ENCODE results near the gene SNX13.

The SNX13 gene

DNA sequence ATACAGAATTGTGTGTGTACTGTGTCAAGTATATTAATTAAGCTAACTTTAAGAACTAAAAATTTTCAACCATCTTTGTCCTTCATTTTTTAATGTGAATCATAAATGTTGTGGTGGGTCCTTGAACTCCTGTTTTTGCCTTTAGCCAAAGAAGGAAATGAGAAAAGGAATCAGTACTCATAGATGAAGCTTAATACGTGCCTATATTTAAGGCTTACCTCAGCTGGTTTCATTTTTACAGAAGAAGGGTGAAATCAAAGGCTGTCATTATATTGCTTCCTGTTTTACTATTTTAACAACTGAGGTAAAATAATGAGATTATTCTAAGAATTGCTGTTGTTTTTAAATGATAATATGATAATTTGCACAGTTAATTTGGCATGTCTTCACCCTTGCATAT lies 6.3 kb upstream of the SNX13 start:
- peak in 2 of 6 experiments; percentile 2 to 17 for DNase-seq

DNA sequence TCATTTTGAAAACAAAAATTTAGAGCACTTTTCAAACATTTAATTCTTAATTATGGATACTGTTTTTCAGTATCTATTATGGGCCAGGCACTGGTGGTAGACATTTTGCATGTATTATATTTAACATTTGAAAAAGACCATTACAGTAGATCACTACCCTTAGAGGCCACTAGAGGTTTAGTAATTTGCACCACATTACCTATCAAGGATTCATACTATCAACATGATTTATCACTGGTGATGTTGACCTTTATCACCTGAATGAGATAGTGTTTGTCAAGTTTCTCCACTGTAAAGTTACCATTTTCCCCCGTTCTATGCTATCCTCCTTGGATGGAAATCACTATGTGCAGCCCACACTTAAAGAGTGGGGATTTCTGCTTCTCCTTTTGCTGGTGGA lies 4.4 kb upstream of the SNX13 start:
- DNase-seq: no peak

DNA sequence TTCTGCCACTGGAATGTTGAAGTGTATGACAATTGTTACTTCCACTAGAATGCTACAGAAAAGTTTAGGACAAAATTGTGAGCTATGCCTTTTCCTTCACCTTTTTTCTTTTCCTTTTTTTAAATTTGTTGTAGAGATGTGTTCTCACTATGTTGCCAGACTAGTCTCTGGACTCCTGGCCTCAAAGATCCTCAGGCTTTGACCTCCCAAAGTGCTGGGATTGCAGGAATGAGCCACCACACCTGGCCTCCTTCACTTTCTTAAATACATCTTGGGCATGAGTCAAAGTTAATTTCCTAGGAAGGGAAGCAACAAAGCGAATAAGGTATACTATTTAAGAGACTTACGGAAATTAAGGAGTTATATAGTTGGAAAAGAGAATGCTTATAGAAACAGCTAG lies 2.7 kb upstream of the SNX13 start:
- DNase-seq: no peak

DNA sequence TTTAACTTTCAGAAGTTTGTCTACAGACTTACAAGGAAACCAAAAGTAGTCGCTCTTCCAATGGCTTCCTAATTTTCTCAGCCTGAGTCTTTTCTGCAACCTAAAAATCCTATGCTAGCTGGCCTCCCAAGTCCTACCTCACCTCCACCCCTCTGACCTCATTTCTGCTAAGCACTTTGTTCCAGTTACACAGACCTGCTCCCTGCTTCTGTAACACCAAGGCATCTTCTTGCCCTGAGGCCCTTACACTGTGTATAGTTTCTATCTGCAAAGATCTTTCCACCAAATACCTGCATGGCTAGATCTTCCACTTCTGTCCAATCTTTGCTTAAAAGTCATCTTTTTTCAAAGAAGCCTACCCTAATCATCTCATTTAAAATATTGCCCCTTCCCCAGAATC lies 1.9 kb upstream of the SNX13 start:
- no peak for DNase-seq

DNA sequence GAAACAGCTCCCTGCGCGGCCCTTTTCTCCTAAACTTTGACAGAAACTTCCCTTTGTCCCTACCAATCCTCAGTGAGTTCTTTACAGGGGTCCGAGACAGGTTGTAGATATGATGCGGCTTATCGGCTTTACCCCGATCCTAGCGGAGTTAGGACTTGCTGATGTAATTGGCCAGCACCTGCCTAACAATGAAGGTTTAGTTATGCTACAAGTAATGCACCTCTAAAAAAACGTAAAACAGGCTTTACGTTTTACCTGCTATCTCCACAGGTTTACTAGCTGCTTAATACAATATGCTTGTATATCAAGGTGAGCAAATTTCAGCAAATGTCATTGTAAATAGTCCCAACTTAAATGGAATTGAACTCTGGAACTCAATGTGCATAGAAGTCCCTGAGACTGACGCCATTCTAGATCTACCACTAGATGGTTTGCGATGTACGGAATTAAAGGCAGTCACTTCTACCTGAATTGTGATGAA lies 697 bp upstream of the SNX13 start:
- DNase-seq: peak in 3 of 6 experiments; percentile 7 to 65 (median 31)

DNA sequence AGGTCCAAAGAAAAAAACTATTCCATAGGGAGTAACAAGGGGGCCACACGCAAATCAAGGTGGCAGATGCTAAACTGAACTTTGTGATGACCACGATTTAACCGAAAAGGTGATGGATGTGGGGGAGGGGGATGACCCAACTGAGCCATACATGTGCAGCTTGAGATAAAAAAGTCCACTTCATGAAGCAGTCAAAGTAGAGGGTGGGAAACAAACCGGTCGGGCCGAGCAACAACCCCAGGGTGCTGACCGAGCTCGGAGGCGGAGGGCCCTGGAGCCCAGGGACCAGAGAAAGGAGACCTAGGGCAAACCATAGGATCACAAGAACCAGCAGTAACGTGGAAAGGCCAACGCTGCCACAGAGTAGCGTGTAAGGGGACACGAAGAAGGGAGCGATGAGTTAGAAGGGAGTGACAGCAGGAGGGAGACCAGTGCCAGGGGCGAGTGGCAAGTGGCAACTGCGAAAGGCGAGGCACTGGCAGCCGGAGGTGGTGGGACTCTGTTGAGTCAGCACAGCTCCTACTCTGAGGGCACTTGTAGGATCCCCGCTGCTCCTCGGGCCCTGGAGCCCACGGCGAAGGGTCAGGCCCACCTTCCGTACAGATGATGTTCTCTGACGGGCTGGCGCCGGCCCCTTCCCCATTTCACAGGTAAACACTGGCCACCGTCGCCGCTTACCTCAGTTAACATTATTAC lies 540 bp downstream of the SNX13 start:
- peak; percentile 21 to 68 (median 52) for DNase-seq

DNA sequence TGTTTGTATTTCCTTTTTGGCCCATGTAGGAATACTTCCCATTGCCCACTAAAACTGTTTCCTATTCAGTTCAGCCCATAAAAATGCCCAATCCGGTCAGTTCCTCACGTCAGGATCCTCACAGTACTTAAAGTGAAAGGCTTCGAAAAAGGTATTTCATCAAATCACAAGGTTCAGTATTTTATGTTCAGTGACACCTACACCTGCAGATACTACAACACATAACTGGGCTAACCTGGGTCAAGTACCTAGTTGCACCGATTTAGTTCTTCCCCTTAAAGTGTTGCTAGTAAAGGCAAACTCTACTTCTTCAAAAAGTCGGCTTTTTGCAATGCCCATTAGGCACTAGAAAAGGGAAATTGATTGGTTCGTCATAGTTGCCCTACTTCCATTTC lies 1.1 kb downstream of the SNX13 start:
- no peak for DNase-seq

DNA sequence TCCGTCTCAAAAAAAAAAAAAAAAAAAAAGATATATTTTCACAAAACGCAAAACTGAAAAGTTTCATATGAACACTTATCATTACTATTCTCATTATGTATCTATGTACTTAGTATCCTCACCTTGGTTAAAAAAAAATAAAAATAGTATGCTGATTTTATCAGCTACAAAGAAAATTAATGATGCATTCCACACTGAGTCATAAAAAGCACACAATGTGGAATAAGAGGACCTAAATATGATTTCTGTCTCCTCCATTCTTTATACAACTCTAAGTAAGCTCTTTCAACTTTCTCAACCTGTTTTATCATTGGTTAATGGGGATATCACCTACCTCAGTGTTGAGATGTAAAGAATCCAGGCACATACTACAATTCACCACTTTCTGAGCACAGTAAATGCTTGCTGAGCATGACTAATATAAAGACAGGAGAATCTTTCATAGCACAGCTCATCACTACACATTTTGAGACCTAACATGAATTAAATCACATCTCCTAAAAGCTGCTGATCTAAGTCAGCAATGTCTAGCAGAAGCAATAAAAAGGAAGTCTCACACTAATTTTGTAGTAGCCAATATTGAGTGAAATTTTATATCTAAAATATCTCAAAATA lies 2.7 kb downstream of the SNX13 start:
- DNase-seq: no peak

DNA sequence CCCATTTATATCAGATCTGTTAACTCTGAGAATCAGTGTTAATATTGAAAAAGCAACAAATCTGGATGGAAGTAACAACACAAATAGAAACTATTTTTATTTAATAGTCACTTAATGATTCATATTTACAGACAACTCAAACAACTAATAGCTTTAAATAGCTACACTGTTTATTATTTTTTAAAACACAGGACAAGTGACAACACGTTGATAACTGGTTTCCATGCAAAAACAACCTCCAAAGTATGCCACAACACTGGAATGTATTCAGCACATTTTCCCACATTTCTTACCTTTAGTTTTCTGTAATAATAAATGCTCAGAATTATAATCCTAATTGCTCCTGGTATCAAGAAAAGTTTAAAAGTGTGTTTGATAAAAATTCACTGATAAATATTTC lies 4.0 kb downstream of the SNX13 start:
- no peak for DNase-seq

DNA sequence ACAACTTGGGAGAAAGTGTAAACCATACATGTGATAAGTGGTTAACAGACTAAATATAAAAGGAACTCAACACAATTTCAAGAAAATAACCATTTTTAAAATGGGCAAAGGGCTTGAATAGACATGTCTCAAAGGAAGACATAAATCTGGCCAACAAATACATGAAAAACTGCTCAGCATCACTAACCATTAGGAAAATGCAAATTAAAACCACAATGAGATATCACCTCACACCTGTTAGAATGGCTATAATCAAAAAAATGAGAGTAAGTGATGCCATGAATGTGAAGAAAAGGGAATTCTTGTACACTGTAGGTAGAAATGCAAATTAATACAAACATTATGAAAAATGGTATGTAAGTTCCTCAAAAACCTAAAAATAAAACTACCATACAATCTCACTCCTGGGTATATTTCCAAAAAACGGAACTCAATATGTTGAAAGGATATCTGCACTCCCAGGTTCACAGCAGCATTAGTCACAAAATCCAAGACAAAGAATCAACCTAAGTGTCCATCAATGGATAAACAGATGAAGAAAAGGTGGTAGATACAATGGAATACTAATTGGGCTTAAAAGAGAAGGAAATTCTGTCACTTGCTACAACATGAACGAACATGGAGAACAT lies 5.6 kb downstream of the SNX13 start:
- no peak for DNase-seq

DNA sequence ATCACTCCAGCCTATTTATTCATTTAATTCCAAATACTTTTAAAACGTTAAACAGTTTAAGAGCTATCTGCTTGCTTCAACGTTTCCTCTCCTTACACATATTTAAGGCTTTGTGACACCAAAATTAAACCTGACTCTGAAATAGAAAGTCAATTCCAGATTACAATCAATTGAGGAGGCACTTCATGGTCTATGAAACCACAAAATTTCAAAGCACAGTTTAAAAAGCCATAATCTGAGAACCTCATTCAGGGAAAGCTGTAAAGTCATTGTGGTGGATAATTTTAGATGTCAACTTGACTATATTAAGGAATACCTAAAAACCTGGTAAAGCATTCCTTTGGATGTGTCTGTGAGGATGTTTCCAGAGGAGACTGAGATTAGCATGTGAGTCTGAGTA lies 6.2 kb downstream of the SNX13 start:
- no peak for DNase-seq

DNA sequence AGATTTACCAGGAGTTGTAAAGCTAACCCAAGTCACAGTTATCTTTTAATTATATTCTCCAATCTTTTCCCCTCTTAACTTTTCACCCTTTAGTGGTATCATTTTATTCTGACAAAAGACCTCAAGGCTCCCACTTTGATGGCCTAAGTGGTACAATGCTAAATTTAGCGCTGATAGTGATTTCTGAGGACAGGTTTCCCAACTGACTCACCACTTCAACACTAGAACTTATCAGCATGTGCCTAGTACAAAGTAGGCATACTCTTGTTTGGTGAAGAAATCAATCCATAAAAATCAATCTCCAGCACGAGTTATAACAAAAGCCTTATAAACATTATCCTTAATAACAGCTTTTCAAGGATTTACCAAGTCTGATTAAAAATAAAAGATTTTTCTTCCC lies 7.5 kb downstream of the SNX13 start:
- DNase-seq: no peak

DNA sequence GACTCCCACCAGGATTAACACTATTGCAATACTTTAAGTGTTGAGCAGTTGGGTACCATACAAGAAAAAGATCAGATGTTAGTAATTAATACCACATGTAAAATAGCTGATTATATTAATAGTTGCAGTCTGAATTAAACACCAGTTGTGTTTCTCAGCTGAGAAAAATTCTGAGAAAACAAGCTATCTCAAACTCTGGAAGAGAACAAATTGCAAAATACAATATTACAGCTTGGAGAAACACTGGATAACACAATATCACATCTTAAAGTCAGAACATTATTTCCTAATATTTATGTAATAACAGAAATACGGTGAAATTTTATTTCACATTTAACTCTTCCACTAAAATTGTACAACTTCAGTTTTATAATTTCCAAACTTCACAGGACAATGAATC lies 9.2 kb downstream of the SNX13 start:
- no peak for DNase-seq

DNA sequence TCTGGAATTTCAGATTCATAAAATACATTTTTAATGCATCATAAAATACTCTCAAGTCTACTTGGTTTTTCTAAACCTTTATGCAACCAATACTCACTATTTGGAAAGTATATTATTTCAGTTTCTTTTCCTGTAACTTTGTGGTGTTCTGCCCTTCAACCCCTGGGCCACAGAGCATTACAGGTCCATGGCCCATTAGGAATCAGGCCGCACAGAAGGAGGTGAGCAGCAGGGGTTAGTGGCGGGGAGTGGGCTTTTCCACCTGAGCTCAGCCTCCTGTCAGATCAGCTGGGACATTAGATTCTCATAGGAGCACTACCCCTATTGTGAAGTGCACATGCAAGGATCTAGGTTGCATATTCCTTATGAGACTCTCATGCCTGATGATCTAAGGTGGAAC lies 9.7 kb downstream of the SNX13 start:
- DNase-seq: no peak

DNA sequence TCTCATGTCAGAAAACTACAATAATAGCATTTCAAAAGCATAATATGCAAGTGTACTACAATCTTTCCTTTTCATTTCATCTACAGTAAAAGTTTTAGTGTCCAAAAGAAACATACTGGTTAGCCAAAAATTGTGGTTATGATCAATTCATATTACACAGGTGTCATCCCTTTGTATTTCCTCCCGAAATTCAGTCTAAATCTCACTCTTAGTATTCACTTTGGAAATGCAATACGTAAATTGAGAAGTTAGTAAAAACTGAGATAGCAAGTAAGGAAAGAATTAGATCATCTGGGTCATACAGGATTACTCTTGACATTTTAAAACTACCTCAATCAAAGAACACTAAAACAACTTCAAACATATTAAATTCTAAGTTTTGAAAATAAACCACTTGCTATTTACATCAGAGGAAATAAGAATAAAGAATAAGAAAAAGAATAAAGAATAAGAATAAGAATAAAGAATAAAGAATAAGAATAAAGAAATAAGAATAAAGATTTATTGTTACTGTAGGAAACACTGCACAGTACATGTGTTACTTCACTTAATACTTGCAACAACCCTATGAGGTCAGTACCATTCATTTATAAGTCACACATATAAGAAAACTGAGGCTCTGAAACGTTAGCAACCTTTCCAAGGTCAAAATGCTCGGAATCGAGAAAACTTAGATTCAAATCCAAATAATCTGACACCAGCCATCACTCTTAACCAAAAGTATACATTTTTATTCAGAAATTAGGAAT lies 10.5 kb downstream of the SNX13 start:
- DNase-seq: no peak

DNA sequence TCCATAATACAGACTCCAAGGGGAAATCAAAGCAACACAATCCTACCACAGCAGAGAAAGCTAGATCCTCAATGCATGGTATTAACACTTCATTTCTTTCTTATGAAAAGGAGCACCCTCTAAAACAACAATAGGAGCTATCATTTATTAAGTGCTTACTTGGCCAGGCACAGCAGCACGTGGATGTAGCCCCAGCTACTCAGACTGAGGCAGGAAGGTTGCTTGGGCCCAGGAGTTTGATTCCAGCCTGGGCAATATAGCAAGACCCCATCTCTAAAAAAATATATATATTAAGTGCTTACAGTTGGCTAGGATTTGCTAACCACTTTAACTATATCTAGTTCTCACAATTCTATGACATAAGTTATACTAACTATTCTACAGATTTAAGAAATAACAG lies 12.2 kb downstream of the SNX13 start:
- DNase-seq: no peak

DNA sequence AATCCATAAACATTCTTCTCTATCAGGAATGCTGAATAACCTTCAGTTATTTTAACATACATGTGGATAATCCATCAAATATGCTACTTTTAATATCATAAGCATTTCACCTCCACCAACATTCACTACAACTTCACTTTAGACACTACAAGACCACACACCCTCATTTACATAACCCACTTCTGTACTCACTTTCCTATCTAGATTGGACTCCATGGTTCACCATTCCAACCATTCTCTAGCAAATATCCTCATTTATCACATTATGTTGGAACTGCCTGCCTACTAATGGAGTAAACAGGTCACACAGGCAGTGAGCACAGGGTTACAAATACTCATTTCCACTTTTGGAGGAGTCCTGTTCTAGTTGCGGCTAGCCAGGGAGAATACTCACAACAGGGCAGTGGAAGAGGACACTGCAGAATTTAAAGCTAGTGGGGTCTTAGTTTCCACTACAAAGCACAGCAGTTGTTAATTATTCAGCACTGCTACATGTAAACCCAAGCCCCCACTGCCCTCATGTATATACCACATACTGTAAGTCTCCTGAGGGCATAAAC lies 18.4 kb downstream of the SNX13 start:
- DNase-seq: no peak

DNA sequence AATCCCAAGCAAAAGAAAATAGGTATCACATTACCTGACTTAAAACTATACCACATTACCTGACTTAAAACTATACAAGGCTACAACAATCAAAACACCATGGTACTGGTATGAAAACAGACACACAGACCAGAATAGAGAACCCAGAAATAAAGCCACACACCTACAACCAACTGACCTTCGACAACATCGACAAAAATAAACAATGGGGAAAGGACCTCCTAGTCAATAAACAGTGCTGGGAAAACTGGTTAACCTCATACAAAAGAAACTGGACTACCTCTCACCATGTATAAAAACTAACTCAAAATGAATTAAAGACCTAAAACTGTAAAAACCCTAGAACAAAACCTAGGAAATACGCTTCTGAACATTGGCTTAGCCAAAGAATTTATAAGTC lies 22.5 kb downstream of the SNX13 start:
- no peak for DNase-seq

DNA sequence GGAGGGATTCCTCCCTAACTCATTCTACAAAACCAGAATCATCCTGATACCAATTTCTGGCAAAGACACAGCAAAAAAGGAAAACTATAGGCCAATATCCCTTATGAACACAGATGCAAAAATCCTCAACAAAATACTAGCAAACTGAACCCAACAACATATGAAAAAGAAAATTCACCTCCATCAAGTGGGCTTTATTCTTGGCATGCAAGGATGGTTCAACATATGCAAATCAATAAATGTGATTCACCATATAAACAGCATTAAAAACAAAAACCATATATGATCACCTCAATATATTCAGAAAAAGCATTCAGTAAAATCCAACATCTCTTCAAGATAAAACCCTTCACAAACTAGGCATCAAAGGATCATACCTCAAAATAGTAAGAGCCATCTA lies 23.5 kb downstream of the SNX13 start:
- no peak for DNase-seq

DNA sequence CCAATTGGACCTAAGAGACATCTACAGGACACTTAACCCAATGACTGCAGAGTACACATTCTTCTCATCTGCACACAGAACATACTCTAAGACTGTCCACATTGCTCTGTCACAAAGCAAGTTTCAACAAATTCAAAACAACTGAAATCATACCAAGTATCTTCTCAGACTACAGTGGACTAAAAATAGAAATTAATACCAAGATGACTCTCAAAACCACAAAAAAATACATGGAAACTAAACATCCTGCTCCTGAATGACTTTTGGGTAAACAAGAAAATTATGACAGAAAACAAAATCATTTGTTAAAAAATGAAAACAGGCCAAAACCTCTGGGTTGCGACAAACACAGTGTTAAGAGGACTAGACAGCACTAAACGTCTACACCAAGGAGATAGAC lies 24.5 kb downstream of the SNX13 start:
- DNase-seq: no peak

DNA sequence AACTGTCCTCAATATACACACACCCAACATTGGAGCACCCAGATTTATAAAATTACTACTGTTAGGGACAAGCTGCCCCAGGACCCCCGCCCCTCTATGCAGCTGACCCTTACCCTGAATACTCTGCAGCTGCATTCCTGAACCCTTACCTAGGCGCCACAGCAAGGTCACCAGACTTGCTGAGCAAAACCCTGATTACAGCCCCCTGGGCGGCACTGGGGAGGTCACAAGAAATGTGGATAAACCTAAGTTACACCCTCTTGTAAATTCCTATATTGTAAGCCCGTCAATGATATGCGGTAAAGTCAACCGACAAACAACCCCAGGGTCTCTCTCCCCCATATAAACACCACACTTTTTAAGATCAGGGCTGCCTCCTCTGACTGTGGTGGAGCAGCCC lies 25.1 kb downstream of the SNX13 start:
- no peak for DNase-seq

DNA sequence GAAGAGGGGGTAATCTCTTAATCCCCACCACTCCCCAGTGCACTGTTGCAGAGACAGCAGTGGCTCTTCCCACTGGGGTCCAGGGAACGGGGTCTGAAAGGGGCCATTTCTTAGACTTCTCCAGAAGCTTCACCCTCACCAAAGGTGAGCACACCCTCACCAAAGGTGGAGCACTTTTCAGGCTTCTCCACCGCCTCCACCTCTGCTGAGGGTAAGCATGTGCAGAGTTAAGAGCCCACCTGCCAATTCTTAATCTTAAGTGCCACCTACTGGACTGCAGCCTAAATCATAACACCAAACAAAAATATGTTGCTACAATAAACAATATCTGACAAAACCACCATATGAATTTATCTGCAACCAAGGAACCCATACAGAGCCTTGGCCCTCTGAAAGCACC lies 27.0 kb downstream of the SNX13 start:
- DNase-seq: no peak

DNA sequence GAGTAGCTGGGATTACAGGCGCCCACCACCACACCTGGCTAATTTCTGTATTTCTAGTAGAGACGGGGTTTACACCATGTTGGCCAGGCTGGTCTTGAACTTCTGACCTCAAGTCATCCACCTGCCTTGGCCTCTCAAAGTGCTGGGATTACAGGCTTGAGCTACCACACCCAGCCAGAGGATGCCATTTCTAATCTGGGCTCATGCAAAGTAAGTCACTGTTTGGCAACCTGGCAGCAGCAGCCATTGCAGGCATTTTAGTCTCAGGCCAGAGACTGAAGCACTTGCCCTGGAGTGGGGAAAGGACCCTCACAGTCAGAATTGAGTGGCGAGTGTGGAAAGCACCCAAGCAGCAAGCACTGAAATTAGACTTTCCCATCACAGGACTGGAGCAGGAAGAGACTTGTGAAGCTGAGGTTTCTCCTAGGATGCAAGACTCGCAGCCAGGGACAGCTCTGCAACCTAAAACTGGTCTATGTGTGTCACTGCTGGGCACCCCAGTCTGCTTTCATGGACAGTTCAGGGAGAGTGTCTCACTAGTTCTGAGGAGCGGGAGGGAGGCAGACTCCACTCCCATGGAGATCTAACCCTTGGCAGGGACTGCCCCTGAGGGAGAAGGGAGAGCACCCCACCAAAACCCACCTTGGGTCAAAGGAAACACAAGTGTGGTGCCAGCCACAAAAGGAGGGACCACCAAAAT lies 27.6 kb downstream of the SNX13 start:
- no peak for DNase-seq

Measured in stimulated activated naive CD4-positive, alpha-beta T cell (primary cell).